HEK293T (cell line): Measurements from ENCODE around the gene ABCA3.

Source experiments
- BHLHE40 ChIP-seq: fragments of 450-650 bp; IDR thresholded peaks from 2 replicates; pipeline ENCODE4 v1.6.1; 2016; ENCODE audit warnings: mild to moderate bottlenecking, moderate library complexity, borderline replicate concordance
- FOXK2 ChIP-seq: fragments of 450-650 bp; IDR thresholded peaks from 2 replicates; pipeline ENCODE4 v1.6.1; 2016; ENCODE audit warnings: mild to moderate bottlenecking
- FOXM1 ChIP-seq: fragments of 450-650 bp; IDR thresholded peaks from 2 replicates; pipeline ENCODE4 v1.6.1; 2017; ENCODE audit warnings: mild to moderate bottlenecking, borderline replicate concordance
- L3MBTL2 ChIP-seq: fragments of 450-650 bp; conservative IDR thresholded peaks from 2 replicates; pipeline ENCODE4 v1.6.1; 2016; ENCODE audit warnings: mild to moderate bottlenecking
- LEF1 ChIP-seq: fragments of 450-650 bp; IDR thresholded peaks from 2 replicates; pipeline ENCODE4 v1.6.1; 2017; ENCODE audit warnings: mild to moderate bottlenecking, borderline replicate concordance
- PKNOX1 ChIP-seq: fragments of 450-650 bp; IDR thresholded peaks from 2 replicates; pipeline ENCODE4 v1.6.1; 2016
- SP1 ChIP-seq: fragments of 450-650 bp; IDR thresholded peaks from 2 replicates; pipeline ENCODE4 v1.6.1; 2017
- SUZ12 ChIP-seq: fragments of 450-650 bp; IDR thresholded peaks from 2 replicates; pipeline ENCODE4 v1.6.1; 2016; ENCODE audit warnings: mild to moderate bottlenecking
- TARDBP ChIP-seq: fragments of 450-650 bp; IDR thresholded peaks from 2 replicates; pipeline ENCODE4 v1.6.1; 2016
- ZNF384 ChIP-seq: fragments of 450-650 bp; IDR thresholded peaks from 2 replicates; pipeline ENCODE4 v1.6.1; 2016

GRCh38 chr16:2386990-2387389 is 46.5 kb upstream of the ABCA3 start:
- TF ChIP-seq LEF1 (no peak), TARDBP (no peak), FOXK2 (no peak), BHLHE40 (no peak), ZNF384 (no peak), L3MBTL2 (no peak), FOXM1 (no peak), PKNOX1 (no peak), SUZ12 (no peak), SP1 (no peak)
